Activated CD8-positive, alpha-beta T cell treated with anti-CD3 and anti-CD28 coated beads for 36 hours (primary cell): ENCODE measurements around the gene FGF5. TPM values are rescaled to one million over a fixed set of nuclear protein-coding genes. Genes with fewer than 3 reads are reported as not detected.

Experiments
- ATAC-seq: fragments of 200-7000 bp; cut with Tn5 transposase; one replicate; pipeline ENCODE4 v1.10.0; 2021; ENCODE audit warnings: mild to moderate bottlenecking, moderate library complexity
- CTCF ChIA-PET: fragments of 350-600 bp; sonication (Branson Sonifier 250); formaldehyde crosslinking; loops from one replicate; lab custom pipeline; 2021; ENCODE audit warnings: antibody characterized with exemption; lab: Charles Lee
- POLR2A ChIA-PET: fragments of 350-600 bp; sonication (Branson Sonifier 250); formaldehyde crosslinking; loops from one replicate; lab custom pipeline; 2021; ENCODE audit warnings: antibody characterized with exemption; lab: Charles Lee
- DNase-seq: peaks from one replicate; pipeline ENCODE4 v3.0.0-alpha.2; 2020
- H3K27ac Mint-ChIP-seq: one replicate; pipeline ENCODE4 v1.8.0; 2021; ENCODE audit warnings: mild to moderate bottlenecking, mixed read lengths
- H3K27me3 Mint-ChIP-seq: one replicate; pipeline ENCODE4 v1.8.0; 2021; ENCODE audit warnings: mixed read lengths
- H3K36me3 Mint-ChIP-seq: one replicate; pipeline ENCODE4 v1.8.0; 2021; ENCODE audit warnings: low read depth, mixed read lengths
- H3K4me1 Mint-ChIP-seq: one replicate; pipeline ENCODE4 v1.8.0; 2021; ENCODE audit warnings: low read depth, mixed read lengths
- H3K4me3 Mint-ChIP-seq: one replicate; pipeline ENCODE4 v1.8.0; 2021; ENCODE audit warnings: mild to moderate bottlenecking, moderate library complexity, mixed read lengths
- H3K9me3 Mint-ChIP-seq: one replicate; pipeline ENCODE4 v1.8.0; 2021; ENCODE audit warnings: mixed read lengths
- intact Hi-C: fragments of 100-400 bp; cut with micrococcal nuclease; formaldehyde crosslinking; loops from one replicate; pipeline ENCODE4 v1.10.0; 2022
- total RNA-seq, 2 experiments: library from RNA; stranded (reverse); gene quantifications; one replicate each; pipeline ENCODE4 v1.2.3, GENCODE V29; 2021
- TF ChIP-seq, protein P1 (sequence below): fragments of 200-600 bp; IDR thresholded peaks from one replicate; pipeline ENCODE4 v1.8.0; 2022; ENCODE audit warnings: antibody characterized with exemption, mild to moderate bottlenecking

The FGF5 gene
- total RNA-seq, 2 experiments from 2014 or later, result not detected

DNA sequence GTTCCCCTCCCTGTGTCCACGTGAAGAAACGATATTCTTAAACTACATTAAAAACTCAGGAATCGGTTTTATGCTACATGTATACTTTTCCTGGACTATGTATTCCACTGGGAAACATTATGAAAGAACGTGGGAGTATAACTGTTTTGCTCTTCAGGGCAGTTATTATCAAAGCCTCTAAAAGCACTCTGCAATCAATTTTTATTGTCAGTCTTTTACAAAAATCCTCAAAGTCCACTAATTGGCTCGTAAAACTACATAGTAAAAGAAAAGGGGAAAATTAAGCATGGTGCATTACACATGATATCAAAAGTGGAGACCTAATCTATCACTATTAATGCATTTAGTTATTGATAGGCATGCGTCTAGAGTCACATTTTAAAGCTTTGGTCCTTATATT lies 57.7 kb downstream of the FGF5 start:
- TF ChIP-seq, protein P1, sequence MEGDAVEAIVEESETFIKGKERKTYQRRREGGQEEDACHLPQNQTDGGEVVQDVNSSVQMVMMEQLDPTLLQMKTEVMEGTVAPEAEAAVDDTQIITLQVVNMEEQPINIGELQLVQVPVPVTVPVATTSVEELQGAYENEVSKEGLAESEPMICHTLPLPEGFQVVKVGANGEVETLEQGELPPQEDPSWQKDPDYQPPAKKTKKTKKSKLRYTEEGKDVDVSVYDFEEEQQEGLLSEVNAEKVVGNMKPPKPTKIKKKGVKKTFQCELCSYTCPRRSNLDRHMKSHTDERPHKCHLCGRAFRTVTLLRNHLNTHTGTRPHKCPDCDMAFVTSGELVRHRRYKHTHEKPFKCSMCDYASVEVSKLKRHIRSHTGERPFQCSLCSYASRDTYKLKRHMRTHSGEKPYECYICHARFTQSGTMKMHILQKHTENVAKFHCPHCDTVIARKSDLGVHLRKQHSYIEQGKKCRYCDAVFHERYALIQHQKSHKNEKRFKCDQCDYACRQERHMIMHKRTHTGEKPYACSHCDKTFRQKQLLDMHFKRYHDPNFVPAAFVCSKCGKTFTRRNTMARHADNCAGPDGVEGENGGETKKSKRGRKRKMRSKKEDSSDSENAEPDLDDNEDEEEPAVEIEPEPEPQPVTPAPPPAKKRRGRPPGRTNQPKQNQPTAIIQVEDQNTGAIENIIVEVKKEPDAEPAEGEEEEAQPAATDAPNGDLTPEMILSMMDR, result no peak
- Mint-ChIP-seq H3K9me3 (no peaks in the 10 kb centered on the region), H3K4me3 (no peak overlapping the region), H3K27ac (no peak overlapping the region), H3K36me3 (no peaks in the 10 kb centered on the region), H3K27me3 (peaks cover 8% of the 10 kb centered on the region), H3K4me1 (no peaks in the 10 kb centered on the region)
- ChIA-PET CTCF (no interaction called here), POLR2A (no interaction called here)
- DNase-seq (no peak), ATAC-seq (no peak)
- intact Hi-C loops, result no loop called here

DNA sequence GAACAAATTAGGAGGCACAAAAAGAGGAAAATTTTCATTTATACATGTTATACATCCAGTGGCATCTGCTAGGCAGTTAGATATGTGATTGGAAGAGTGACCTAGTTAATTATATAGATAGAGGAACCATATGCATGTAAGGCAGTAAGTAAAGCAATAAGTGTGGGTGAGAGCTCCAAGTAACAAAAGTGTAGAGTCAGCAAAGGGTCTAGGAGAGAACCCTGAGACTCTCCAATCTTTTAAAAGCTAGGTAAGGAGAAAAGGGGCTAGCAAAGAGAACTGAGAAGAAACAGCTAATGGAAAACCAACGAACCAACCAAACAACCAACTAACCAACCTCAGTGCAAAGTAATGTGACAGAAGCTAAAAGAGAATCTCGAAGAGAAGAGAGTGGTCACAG lies 65.2 kb downstream of the FGF5 start:
- TF ChIP-seq, protein P1, result no peak
- intact Hi-C loops, result no loop called here
- Mint-ChIP-seq H3K36me3 (no peaks in the 10 kb centered on the region), H3K4me3 (no peak overlapping the region), H3K27ac (no peak overlapping the region), H3K27me3 (peaks cover 11% of the 10 kb centered on the region), H3K9me3 (no peaks in the 10 kb centered on the region), H3K4me1 (peaks cover 8% of the 10 kb centered on the region)
- no peak for DNase-seq
- ChIA-PET POLR2A (no interaction called here), CTCF (no interaction called here)
- ATAC-seq, result no peak

DNA sequence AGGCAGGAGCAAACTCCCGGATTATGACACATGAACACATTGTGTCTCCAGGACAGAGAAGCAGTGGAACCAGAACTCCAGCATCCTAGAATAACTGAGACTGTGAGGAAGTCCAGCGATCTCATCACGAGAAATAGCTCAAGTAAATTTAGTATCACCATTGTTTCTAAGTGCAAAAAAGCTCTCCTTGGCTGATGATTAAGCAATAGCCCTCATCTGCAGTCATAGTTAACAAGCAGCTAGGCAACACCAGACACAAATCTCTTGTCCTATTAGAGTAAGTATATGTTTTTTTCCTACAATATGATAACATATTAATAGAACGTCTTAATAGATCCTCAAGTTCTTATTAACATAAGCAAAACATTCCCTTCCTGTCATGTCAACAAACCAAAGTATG lies 66.7 kb downstream of the FGF5 start:
- DNase-seq (no peak), ATAC-seq (no peak)
- H3K27ac Mint-ChIP-seq, result no peak overlapping the region
- peaks cover 11% of the 10 kb centered on the region for H3K27me3 Mint-ChIP-seq
- TF ChIP-seq, protein P1, result no peak
- H3K36me3 Mint-ChIP-seq, result no peaks in the 10 kb centered on the region
- H3K4me1 Mint-ChIP-seq, result peaks cover 8% of the 10 kb centered on the region
- ChIA-PET POLR2A (no interaction called here), CTCF (interaction anchor here (1.1 kb wide), 1 partner anchor 150 kb away, joined by 3 read pairs; no protein-coding TSS in a partner anchor)
- intact Hi-C loops, result no loop called here
- H3K9me3 Mint-ChIP-seq, result no peaks in the 10 kb centered on the region
- H3K4me3 Mint-ChIP-seq, result no peak overlapping the region

DNA sequence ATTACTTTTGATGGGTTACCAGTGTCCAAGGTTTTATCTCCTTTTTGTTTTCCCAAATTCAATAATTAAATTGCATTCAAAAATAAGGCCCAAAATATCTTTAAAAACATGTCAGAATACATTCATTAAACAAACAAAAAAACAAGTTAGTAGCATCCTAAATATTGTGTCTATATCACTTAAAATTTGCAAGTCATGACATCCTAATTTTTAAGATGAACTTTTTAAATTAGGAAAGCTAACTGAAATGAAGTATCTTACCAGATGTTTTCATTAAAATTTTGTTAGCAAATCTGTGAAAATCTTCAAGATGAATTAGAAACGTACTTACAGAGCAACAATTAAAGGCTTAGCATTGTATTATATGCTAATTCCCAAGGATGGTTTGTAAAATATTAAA lies 68.1 kb downstream of the FGF5 start:
- H3K4me3 Mint-ChIP-seq, result no peak overlapping the region
- ATAC-seq, result no peak

DNA sequence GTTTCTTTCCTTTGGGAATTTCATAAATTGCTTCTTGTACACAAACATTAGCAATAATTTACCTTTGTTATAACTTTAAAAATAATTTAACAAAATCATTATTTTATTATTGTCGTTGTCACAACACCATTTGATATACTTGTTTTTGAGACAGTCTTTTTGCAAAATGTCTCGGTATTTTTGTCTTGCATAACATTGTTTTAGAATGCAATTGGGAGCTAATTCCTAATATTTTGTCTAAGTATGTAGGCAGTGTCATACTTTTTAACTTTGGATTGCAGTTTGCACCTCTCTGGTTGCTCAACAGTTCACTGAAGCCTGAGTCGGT lies 68.7 kb downstream of the FGF5 start:
- ChIA-PET POLR2A (no interaction called here), CTCF (no interaction called here)
- DNase-seq, result no peak
- TF ChIP-seq, protein P1, result no peak
- Mint-ChIP-seq H3K27me3 (peaks cover 14% of the 10 kb centered on the region), H3K4me1 (peaks cover 8% of the 10 kb centered on the region), H3K27ac (no peak overlapping the region), H3K9me3 (no peaks in the 10 kb centered on the region), H3K4me3 (peak overlapping the region; percentile 75), H3K36me3 (no peaks in the 10 kb centered on the region)
- ATAC-seq, result no peak
- intact Hi-C loops, result no loop called here

More for the DNA sequence above, 68.1 kb downstream of the FGF5 start:
- intact Hi-C loops, result no loop called here
- ChIA-PET CTCF (no interaction called here), POLR2A (no interaction called here)
- TF ChIP-seq, protein P1, result no peak
- no peaks in the 10 kb centered on the region for H3K36me3 Mint-ChIP-seq
- H3K4me1 Mint-ChIP-seq, result peaks cover 8% of the 10 kb centered on the region
- H3K9me3 Mint-ChIP-seq, result no peaks in the 10 kb centered on the region
- H3K27ac Mint-ChIP-seq, result no peak overlapping the region
- peaks cover 14% of the 10 kb centered on the region for H3K27me3 Mint-ChIP-seq
- DNase-seq, result no peak
